ENCODE data around the gene ABCC6. TPM values are rescaled to one million over a fixed set of nuclear protein-coding genes. Genes with fewer than 3 reads are reported as not detected.
"Not testable (repeated sequence)": the region's sequence is repeated elsewhere in the genome, so short reads cannot be mapped to it uniquely, and the experiment has no call there.

The ABCC6 gene
- total RNA-seq, 4 donors from 2014 or later, result 0.20 to 7.0 (median 0.66) TPM

DNA sequence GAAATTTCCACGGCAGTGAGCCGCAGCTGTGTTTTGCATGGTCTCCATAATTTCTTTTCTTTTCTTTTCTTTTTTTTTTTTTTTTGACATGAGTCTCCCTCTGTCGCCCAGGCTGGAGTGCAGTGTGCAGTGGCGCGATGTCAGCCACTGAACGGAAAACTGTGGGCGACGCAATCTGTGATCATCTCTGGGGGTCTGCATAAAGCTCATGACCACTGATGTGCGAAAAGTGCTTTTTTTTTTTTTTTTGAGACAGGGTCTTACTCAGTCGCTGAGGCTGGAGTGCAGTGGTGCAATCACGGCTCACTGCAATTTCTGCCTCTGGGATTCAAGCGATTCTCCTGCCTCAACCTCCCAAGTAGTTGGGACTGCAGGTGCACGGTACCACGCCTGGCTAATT, 117.6 kb downstream of the ABCC6 start:
- no peak overlapping the region for H3K27ac ChIP-seq
- WGBS, 2 donors, result 88 to 94% methylated on average over 14 of the region's 14 CpGs
- no peak for DNase-seq (ENCODE audit: low spot score in 2 of 2)
- H3K4me3 ChIP-seq, result no peak overlapping the region
- TF ChIP-seq, protein P1, sequence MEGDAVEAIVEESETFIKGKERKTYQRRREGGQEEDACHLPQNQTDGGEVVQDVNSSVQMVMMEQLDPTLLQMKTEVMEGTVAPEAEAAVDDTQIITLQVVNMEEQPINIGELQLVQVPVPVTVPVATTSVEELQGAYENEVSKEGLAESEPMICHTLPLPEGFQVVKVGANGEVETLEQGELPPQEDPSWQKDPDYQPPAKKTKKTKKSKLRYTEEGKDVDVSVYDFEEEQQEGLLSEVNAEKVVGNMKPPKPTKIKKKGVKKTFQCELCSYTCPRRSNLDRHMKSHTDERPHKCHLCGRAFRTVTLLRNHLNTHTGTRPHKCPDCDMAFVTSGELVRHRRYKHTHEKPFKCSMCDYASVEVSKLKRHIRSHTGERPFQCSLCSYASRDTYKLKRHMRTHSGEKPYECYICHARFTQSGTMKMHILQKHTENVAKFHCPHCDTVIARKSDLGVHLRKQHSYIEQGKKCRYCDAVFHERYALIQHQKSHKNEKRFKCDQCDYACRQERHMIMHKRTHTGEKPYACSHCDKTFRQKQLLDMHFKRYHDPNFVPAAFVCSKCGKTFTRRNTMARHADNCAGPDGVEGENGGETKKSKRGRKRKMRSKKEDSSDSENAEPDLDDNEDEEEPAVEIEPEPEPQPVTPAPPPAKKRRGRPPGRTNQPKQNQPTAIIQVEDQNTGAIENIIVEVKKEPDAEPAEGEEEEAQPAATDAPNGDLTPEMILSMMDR (IDR thresholded peaks at IDR 0.05), result no peak
- TF ChIP-seq EP300 (IDR thresholded peaks at IDR 0.05), result no peak
- TF ChIP-seq POLR2A (IDR thresholded peaks at IDR 0.05), result no peak
- no peaks in the 10 kb centered on the region for H3K4me1 ChIP-seq
- peaks cover 2 to 65% (median 15%) of the 10 kb centered on the region in 3 donors for H3K36me3 ChIP-seq
- H3K27me3 ChIP-seq, result no peaks in the 10 kb centered on the region
- H3K9me3 ChIP-seq, result no peaks in the 10 kb centered on the region

DNA sequence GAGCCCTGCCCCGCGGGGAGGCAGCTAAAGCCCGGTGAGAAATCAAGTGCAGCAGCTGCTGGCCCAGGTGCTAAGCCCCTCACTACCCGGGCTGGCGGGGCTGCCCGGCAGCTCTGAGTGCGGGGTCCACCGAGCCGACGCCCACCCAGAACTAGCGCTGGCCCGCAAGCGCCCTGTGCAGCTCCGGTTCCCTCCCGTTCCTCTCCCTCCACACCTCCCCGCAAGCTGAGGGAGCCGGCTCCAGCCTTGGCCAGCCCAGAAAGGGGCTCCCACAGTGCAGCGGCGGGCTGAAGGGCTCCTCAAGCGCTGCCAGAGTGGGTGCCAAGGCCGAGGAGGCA, 118.5 kb downstream of the ABCC6 start:
- H3K27ac ChIP-seq, H3K4me1 ChIP-seq: not testable (repeated sequence)

DNA sequence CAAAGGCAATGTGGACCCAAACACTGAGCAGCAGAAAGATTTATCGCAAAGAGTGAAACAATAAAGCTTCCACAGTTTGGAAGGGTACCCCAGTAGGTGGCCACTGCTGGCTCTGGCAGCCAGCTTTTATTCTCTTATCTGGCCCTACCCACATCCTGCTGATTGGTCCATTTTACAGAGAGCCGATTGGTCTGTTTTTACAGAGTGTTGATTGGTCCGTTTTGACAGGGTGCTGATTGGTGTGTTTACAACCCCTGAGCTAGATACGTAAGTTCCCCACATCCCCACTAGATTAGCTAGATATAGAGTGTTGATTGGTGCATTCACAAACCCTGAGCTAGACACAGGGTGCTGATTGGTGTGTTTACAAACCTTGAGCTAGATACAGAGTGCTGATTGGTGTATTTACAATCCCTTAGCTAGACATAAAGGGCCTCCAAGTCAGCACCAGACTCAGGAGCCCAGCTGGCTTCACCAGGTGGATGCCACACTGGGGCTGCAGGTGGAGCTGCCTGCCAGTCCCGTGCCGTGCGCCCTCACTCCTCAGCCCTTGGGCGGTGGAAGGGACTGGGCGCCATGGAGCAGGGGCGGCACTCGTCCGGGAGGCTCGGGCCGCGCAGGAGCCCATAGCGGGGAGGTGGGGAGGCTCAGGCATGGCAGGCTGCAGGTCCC, 119.0 kb downstream of the ABCC6 start:
- not testable (repeated sequence) for DNase-seq (ENCODE audit: low spot score in 2 of 2); H3K4me1 ChIP-seq; H3K27ac ChIP-seq; H3K27me3 ChIP-seq; H3K9me3 ChIP-seq; H3K4me3 ChIP-seq
- 91 to 94% methylated on average over 9 to 16 of the region's 16 CpGs for WGBS, 2 donors
- H3K36me3 ChIP-seq, result peaks cover 2 to 51% (median 15%) of the 10 kb centered on the region in 3 donors

More for the DNA sequence above, 118.5 kb downstream of the ABCC6 start:
- not testable (repeated sequence) for H3K9me3 ChIP-seq; H3K27me3 ChIP-seq; H3K4me3 ChIP-seq; DNase-seq (ENCODE audit: low spot score in 2 of 2)
- H3K36me3 ChIP-seq, result peaks cover 2 to 56% (median 15%) of the 10 kb centered on the region in 3 donors
- WGBS, 2 donors, result 93 to 95% methylated on average over 13 to 16 of the region's 21 CpGs

DNA sequence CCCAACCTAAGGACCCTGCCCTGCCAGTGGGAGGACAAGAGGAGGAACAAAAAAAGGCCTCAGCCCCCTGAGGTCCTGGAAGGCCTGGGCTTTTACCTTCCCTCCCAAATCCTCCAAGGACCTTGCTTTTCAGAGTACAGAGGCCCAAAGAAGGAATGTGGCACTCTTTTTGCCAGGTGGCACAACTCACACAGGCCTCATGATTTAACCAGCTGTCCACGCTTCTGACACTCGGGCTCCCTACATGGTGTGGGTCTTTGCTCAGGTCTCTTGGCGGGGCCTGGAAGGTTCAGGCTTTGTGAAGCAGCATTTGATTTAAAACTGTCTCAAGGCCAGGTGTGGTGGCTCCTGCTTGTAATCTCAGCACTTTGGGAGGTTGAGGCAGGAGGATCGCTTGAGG, 120.6 kb downstream of the ABCC6 start:
- H3K4me1 ChIP-seq, result no peaks in the 10 kb centered on the region
- no peak overlapping the region for H3K27ac ChIP-seq
- H3K9me3 ChIP-seq, result no peaks in the 10 kb centered on the region
- peaks cover 2 to 57% (median 15%) of the 10 kb centered on the region in 3 donors for H3K36me3 ChIP-seq
- no peak overlapping the region for H3K4me3 ChIP-seq
- TF ChIP-seq EP300 (IDR thresholded peaks at IDR 0.05), result no peak
- no peak for TF ChIP-seq POLR2A (IDR thresholded peaks at IDR 0.05)
- TF ChIP-seq, protein P1 (IDR thresholded peaks at IDR 0.05), result no peak
- no peaks in the 10 kb centered on the region for H3K27me3 ChIP-seq
- no peak for DNase-seq (ENCODE audit: low spot score in 2 of 2)
- 94 to 96% methylated on average over 4 of the region's 4 CpGs for WGBS, 2 donors

DNA sequence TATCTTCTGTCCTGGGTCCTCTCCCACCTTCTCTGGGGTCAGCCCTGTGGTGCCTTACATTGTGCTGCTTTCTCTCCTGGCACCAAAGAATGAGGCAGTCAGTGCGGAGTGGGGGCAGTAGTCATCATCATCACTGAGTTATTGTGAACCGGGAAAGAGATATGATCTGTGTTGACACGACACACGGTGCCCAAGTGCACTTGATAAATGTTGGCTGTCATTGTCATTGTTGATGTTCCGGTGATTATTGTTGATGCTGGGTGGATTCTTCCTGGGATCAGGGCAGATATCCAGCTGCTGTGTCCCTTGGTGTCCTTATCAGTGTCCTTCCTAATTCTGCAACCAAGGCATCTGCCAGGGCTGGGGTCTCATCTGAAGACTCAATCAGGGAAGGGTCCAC, 121.7 kb downstream of the ABCC6 start:
- DNase-seq (ENCODE audit: low spot score in 2 of 2), result no peak
- H3K27ac ChIP-seq, result no peak overlapping the region
- H3K4me3 ChIP-seq, result no peak overlapping the region
- H3K36me3 ChIP-seq, result peaks cover 2 to 49% (median 15%) of the 10 kb centered on the region in 3 donors
- peaks cover 0 to 8% (median under 1%) of the 10 kb centered on the region in 4 donors for H3K4me1 ChIP-seq
- no peaks in the 10 kb centered on the region for H3K27me3 ChIP-seq
- WGBS, 2 donors, result 90 to 94% methylated on average over 5 of the region's 5 CpGs
- no peaks in the 10 kb centered on the region for H3K9me3 ChIP-seq
- TF ChIP-seq POLR2A (IDR thresholded peaks at IDR 0.05) (no peak), EP300 (IDR thresholded peaks at IDR 0.05) (no peak)
- TF ChIP-seq, protein P1 (IDR thresholded peaks at IDR 0.05), result no peak

DNA sequence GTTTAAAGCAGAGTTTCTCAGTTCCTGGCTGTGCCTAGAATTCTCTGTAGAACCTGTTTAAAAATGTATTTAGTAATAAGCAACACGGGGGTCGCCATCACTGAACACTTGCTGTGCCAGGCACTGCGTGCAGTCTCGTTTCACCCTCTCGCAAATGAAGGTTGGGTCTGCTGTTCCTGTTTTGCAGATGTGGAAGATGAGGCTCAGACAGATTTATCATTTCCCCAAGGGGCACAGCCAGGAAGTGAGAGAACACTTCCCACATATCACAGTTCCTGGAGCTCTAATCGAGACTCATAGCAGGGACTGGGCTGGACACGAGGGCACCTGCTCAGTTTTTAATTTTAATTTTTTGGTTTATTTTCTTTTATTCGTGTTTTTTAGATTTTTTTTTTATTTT, 122.7 kb downstream of the ABCC6 start:
- Histone ChIP-seq H3K27ac (no peak overlapping the region), H3K27me3 (no peaks in the 10 kb centered on the region), H3K9me3 (no peaks in the 10 kb centered on the region), H3K4me1 (peaks cover 0 to 17% (median 8%) of the 10 kb centered on the region in 4 donors), H3K4me3 (no peak overlapping the region), H3K36me3 (peaks cover 2 to 46% (median 15%) of the 10 kb centered on the region in 3 donors)
- no peak for DNase-seq (ENCODE audit: low spot score in 2 of 2)
- TF ChIP-seq, protein P1 (IDR thresholded peaks at IDR 0.05), result no peak
- TF ChIP-seq EP300 (IDR thresholded peaks at IDR 0.05) (no peak), POLR2A (IDR thresholded peaks at IDR 0.05) (no peak)
- WGBS, 2 donors, result 78 to 80% methylated on average over 8 of the region's 8 CpGs
